Fibroblast of skin of back (primary cell): ENCODE results near the gene SRPRB.

Experiments used
- DNase-seq: peaks from one replicate; pipeline ENCODE4 v3.0.0-alpha.2; 2013

Gene SRPRB

DNA sequence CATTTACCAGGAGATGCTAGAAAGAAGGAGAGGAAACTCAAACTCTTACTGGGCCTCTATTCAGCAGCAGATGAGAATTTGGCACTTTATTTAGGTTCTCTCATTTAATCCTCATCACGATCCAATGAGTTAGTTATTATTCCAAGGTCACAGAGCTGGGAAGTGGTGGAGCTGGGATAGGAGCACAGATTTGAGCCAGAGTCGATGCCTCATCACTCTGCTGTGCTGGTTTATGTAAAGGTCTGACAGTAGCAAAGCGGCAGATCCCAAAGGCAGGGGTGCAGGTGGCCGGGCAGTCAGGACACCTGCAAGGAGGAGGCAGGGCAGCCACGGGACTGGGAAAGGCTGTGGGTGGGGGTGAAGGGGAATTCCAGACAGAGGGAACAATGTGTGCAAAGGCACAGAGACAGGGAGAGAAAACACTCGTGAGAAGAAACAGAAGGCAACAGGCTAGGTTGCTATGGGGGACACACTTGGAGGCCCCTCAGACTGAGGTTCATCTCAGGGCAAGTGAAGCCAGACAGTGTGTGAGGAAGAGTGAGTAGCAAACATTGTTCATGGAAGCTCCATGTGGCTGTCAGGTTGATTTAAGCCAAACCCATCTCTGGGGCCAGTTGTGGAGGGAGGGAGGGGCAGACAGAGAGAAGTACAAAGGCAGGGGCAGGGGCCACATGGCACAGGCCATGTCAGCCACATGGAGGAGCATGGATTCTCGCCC, 63.3 kb downstream of the SRPRB start:
- no peak for DNase-seq

DNA sequence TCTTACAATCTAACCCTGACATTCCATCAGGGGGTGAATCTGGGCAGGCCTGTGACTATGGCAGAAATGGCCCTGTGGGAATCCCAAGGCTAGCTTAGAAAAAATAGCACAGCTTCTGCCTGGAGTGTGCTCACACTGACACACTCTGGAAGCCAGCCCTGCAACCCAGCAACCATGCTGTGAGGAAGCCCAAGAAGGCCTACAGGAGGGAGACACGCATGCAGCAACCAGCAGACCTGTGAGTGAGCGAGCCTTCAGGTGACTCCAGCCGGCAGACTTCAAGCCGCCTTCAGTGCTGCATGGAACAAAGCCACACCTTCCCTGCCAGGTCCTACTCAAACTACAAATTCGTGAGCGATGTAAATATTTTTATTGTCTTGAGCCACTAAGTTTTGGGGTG, 64.0 kb downstream of the SRPRB start:
- DNase-seq, result no peak

DNA sequence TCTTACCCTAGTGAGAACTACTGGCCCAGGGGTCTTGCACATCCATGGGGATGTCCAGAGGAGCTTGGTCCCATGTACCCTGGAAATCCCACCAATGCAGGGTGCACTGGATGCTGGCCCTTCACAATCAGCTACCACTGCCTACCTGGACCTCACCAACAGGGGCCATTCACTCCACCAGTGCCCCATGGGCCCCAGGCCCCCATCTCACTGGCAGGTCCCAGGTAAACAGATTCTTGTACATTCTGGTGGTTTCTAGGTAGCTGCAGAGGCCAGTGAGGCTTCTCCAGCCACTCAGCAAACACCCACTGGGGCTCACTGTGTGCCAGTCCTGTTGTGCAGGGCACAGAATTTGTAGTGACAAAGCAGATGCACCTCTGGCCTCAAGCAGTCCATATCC, 65.2 kb downstream of the SRPRB start:
- no peak for DNase-seq
